Parathyroid adenoma (tissue), 2 donors: Measurements from ENCODE around the gene POLDIP3.
"Not testable (repeated sequence)": the region's sequence is repeated elsewhere in the genome, so short reads cannot be mapped to it uniquely, and the experiment has no call there.

ENCODE experiments used
- H2AFZ ChIP-seq: fragments of 300-600 bp; sonication (generic); one replicate; pipeline ENCODE4 v1.7.0; 2017; ENCODE audit warnings: antibody characterized with exemption, mild to moderate bottlenecking
- H3K27ac ChIP-seq: fragments of 300-600 bp; sonication (generic); one replicate; pipeline ENCODE4 v1.7.0; 2017
- H3K27me3 ChIP-seq: fragments of 300-600 bp; sonication (generic); one replicate; pipeline ENCODE4 v1.7.0; 2017; ENCODE audit warnings: low read length; ENCODE audit not compliant: control insufficient read depth, insufficient read depth
- H3K36me3 ChIP-seq: fragments of 300-600 bp; sonication (generic); one replicate; pipeline ENCODE4 v1.7.0; 2017; ENCODE audit warnings: low read length; ENCODE audit not compliant: control insufficient read depth, insufficient read depth
- H3K4me1 ChIP-seq: fragments of 300-600 bp; sonication (generic); one replicate; pipeline ENCODE4 v1.7.0; 2017; ENCODE audit warnings: control low read depth
- H3K4me2 ChIP-seq: fragments of 300-600 bp; sonication (generic); one replicate; pipeline ENCODE4 v1.7.0; 2017; ENCODE audit warnings: low read length
- H3K4me3 ChIP-seq: fragments of 300-600 bp; sonication (generic); one replicate; pipeline ENCODE4 v1.7.0; 2017; ENCODE audit warnings: low read depth, low read length
- H3K79me2 ChIP-seq: fragments of 300-600 bp; sonication (generic); one replicate; pipeline ENCODE4 v1.7.0; 2017; ENCODE audit warnings: control low read depth
- H3K9ac ChIP-seq: fragments of 300-600 bp; sonication (generic); one replicate; pipeline ENCODE4 v1.7.0; 2017; ENCODE audit warnings: mild to moderate bottlenecking
- H3K9me3 ChIP-seq: fragments of 300-600 bp; sonication (generic); one replicate; pipeline ENCODE4 v1.7.0; 2017; ENCODE audit warnings: low read length; ENCODE audit not compliant: control insufficient read depth
- TF ChIP-seq, protein P1 (sequence below): fragments of 300-600 bp; sonication (generic); IDR thresholded peaks from one replicate; pipeline ENCODE4 v1.7.0; 2017; ENCODE audit warnings: antibody characterized with exemption, mild to moderate bottlenecking
- donor health status: primary hyperparathyroidism.

Gene POLDIP3

DNA sequence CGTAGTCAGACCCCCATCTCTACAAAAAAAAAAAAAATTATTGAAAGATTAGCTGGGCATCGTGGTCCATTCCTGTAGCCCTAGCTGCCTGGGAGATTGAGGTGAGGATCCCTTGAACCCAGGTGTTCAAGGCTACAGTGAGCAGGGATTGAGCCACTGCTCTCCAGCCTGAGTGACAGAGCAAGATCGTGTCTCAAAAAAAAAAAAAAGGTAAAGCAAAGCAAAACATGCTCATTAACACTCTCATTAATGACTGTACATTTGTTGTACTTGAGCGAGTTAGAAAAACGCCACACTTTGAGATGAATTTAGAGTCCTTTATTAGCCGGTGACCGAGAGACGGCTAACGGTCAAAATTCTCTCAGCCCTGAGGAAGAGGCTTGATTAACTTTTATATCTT, 67.1 kb downstream of the POLDIP3 start:
- no peaks in the 10 kb centered on the region for H3K4me1 ChIP-seq
- H3K4me2 ChIP-seq, result no peak overlapping the region
- no peak overlapping the region for H3K9ac ChIP-seq
- H3K36me3 ChIP-seq, result no peaks in the 10 kb centered on the region
- no peaks in the 10 kb centered on the region for H3K27me3 ChIP-seq
- H3K9me3 ChIP-seq, result no peaks in the 10 kb centered on the region
- no peak overlapping the region for H3K4me3 ChIP-seq
- TF ChIP-seq, protein P1, sequence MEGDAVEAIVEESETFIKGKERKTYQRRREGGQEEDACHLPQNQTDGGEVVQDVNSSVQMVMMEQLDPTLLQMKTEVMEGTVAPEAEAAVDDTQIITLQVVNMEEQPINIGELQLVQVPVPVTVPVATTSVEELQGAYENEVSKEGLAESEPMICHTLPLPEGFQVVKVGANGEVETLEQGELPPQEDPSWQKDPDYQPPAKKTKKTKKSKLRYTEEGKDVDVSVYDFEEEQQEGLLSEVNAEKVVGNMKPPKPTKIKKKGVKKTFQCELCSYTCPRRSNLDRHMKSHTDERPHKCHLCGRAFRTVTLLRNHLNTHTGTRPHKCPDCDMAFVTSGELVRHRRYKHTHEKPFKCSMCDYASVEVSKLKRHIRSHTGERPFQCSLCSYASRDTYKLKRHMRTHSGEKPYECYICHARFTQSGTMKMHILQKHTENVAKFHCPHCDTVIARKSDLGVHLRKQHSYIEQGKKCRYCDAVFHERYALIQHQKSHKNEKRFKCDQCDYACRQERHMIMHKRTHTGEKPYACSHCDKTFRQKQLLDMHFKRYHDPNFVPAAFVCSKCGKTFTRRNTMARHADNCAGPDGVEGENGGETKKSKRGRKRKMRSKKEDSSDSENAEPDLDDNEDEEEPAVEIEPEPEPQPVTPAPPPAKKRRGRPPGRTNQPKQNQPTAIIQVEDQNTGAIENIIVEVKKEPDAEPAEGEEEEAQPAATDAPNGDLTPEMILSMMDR, result no peak
- H3K27ac ChIP-seq, result no peak overlapping the region
- no peak overlapping the region for H2AFZ ChIP-seq
- H3K79me2 ChIP-seq, result no peaks in the 10 kb centered on the region

- no peaks in the 10 kb centered on the region for H3K4me1 ChIP-seq
- H3K27ac ChIP-seq, result no peak overlapping the region
- H3K79me2 ChIP-seq, result no peaks in the 10 kb centered on the region
- H3K36me3 ChIP-seq, result no peaks in the 10 kb centered on the region
- no peak overlapping the region for H3K4me2 ChIP-seq
- H3K9ac ChIP-seq, result no peak overlapping the region
- no peaks in the 10 kb centered on the region for H3K9me3 ChIP-seq
- H3K4me3 ChIP-seq, result no peak overlapping the region
- H3K27me3 ChIP-seq, result no peaks in the 10 kb centered on the region
- H2AFZ ChIP-seq, result no peak overlapping the region
- TF ChIP-seq, protein P1, result no peak
These were observed 70.0 kb downstream of the POLDIP3 start for GRCh38 chr22:42544686-42545085.

DNA sequence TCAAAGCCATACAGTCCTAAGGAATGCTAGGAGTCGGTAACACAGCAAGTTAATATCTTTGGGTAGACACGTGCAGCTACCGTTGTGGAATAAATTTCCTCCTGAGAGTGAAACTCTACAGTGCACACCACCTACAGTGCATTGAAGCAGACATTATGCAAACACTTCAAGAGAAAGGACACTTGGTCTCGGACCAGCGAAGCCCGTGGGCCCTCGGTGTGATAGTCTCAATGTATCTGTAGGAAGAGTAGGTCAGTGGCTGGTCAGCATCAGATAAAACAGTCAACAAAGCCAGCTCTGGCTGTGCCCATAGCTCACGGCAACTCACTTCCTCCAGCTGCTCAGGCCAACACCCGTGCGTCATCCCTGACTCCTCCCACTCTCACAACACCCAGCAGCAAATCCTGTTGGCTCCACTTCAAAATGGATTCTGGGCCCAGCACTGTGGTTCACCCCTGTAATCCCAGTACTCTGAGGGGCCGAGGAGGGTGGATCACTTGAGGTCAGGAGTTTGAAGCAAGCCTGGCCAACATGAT, 75.4 kb downstream of the POLDIP3 start:
- H3K9ac ChIP-seq, H3K4me2 ChIP-seq, H3K9me3 ChIP-seq, H3K4me1 ChIP-seq, H3K27ac ChIP-seq, H3K27me3 ChIP-seq, H3K4me3 ChIP-seq, H3K79me2 ChIP-seq, H3K36me3 ChIP-seq: not testable (repeated sequence)
- H2AFZ ChIP-seq, result peak overlapping the region; percentile 11

GRCh38 chr22:42537199-42537831, 77.4 kb downstream of the POLDIP3 start:
- H3K9me3 ChIP-seq, H3K4me1 ChIP-seq, H3K4me3 ChIP-seq, H3K36me3 ChIP-seq, H3K9ac ChIP-seq, H3K4me2 ChIP-seq, H3K79me2 ChIP-seq, H3K27me3 ChIP-seq: not testable (repeated sequence)
- peak overlapping the region; percentile 39 for H3K27ac ChIP-seq
- peak overlapping the region; percentile 62 for H2AFZ ChIP-seq

DNA sequence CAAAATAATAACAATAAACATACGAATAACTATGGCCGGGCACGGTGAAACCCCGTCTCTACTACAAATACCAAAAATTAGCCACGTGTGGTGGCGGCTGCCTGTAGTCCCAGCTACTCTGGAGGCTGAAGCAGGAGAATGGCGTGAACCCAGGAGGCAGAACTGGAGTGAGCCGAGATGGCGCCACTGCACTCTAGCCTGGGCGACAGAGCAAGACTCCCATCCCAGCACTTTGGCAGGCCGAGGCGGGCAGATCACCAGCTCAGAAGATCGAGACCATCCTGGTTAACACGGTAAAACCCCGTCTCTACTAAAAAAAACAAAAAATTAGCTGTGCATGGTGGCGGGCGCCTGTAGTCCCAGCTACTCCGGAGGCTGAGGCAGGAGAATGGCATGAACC, 78.0 kb downstream of the POLDIP3 start:
- peak overlapping the region; percentile 39 for H3K27ac ChIP-seq
- H3K79me2 ChIP-seq, H3K4me1 ChIP-seq, H2AFZ ChIP-seq, H3K4me3 ChIP-seq, H3K36me3 ChIP-seq, H3K9me3 ChIP-seq, H3K4me2 ChIP-seq, H3K9ac ChIP-seq, H3K27me3 ChIP-seq: not testable (repeated sequence)

DNA sequence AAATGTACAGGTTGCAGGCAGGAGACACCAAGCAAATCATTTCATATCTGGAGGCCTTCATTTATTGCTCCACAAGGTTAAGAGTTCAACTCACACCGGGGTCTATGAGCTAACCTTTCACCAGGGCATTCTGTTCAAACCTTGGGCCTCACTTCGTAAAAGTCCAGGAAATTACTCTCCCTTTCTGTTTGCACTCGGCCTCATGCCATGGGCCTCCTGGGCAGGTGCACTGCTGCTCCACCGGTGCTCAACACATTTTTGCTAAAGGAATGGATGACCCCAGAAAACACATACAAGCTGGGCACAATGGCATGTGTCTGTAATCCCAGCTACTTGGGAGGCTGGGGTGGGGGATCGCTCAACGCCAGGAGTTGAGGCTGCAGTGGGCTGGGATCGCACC, 78.5 kb downstream of the POLDIP3 start:
- H3K27me3 ChIP-seq, result no peaks in the 10 kb centered on the region
- TF ChIP-seq, protein P1, result no peak

GRCh38 chr22:42535082-42535731, 79.5 kb downstream of the POLDIP3 start:
- not testable (repeated sequence) for H3K9me3 ChIP-seq, H3K79me2 ChIP-seq, H3K4me3 ChIP-seq, H3K27me3 ChIP-seq, H2AFZ ChIP-seq, H3K36me3 ChIP-seq, H3K4me2 ChIP-seq, H3K9ac ChIP-seq, H3K27ac ChIP-seq
- peaks cover 10% of the 10 kb centered on the region for H3K4me1 ChIP-seq

More for the DNA sequence above, 78.5 kb downstream of the POLDIP3 start:
- Histone ChIP-seq H3K27ac (no peak overlapping the region), H3K79me2 (no peaks in the 10 kb centered on the region), H3K4me3 (no peak overlapping the region), H3K9me3 (no peaks in the 10 kb centered on the region), H3K9ac (no peak overlapping the region), H3K4me2 (no peak overlapping the region), H3K4me1 (peaks cover 6% of the 10 kb centered on the region), H3K36me3 (no peaks in the 10 kb centered on the region), H2AFZ (no peak overlapping the region)
